Loucy (cell line): ENCODE results near the gene CHST12.

Experiments used
- CTCF ChIP-seq: fragments of 200-600 bp; sonication (generic); conservative IDR thresholded peaks from 2 replicates; pipeline ENCODE4 v1.5.1; 2014; ENCODE audit warnings: mild to moderate bottlenecking, antibody characterized with exemption, low read length
- EZH2phosphoT487 ChIP-seq: fragments of 200-600 bp; IDR thresholded peaks from 2 replicates; pipeline ENCODE4 v1.6.1; 2018; ENCODE audit warnings: antibody characterized with exemption, mild to moderate bottlenecking, moderate library complexity, borderline replicate concordance

- TF ChIP-seq CTCF (no peak), EZH2phosphoT487 (no peak)
These were observed 94.3 kb downstream of the CHST12 start for GRCh38 chr7:2497500-2498336.
